Tibial nerve (tissue), 4 donors: ENCODE results near the gene SLC35A3. TPM values are rescaled to one million over a fixed set of nuclear protein-coding genes. Genes with fewer than 3 reads are reported as not detected.

Experiments
- DNase-seq, 2 donors: peaks; one replicate each; pipeline ENCODE4 v3.0.0-alpha.2; 2019; ENCODE audit warnings: low spot score in 2 of 2
- H3K27ac ChIP-seq, 4 donors: fragments of 200-600 bp; sonication (generic) in 3 of 4; one replicate each; pipeline ENCODE4 v1.5.1; 2017 to 2019; ENCODE audit warnings: mild to moderate bottlenecking in 1 of 4
- H3K27me3 ChIP-seq, 2 donors: fragments of 200-600 bp; sonication (generic) in 1 of 2; one replicate each; pipeline versions ENCODE4 v1.5.1 to v1.6.0; 2017 to 2019
- H3K36me3 ChIP-seq, 3 donors: fragments of 200-600 bp; sonication (generic); one replicate each; pipeline ENCODE4 v1.5.1; 2018 to 2019
- H3K4me1 ChIP-seq, 4 donors: fragments of 200-600 bp; sonication (generic) in 3 of 4; one replicate each; pipeline ENCODE4 v1.5.1; 2017 to 2019
- H3K4me3 ChIP-seq, 4 donors: fragments of 200-600 bp; sonication (generic) in 3 of 4; one replicate each; pipeline ENCODE4 v1.5.1; 2017 to 2019; ENCODE audit warnings: mild to moderate bottlenecking in 1 of 4, moderate library complexity in 1 of 4
- H3K9me3 ChIP-seq, 4 donors: fragments of 200-600 bp; sonication (generic) in 3 of 4; one replicate each; pipeline ENCODE4 v1.5.1; 2017 to 2019
- CTCF ChIP-seq, 5 experiments: fragments of 200-600 bp in 3 of 5; fragments of 450-650 bp in 2 of 5; sonication (generic) in 3 of 5; IDR thresholded peaks; one replicate each; pipeline ENCODE4 v1.5.1; 2016 to 2019; ENCODE audit warnings: antibody characterized with exemption in 5 of 5, mild to moderate bottlenecking in 3 of 5, moderate library complexity in 2 of 5
- EP300 ChIP-seq, 2 donors: sonication (generic); formaldehyde crosslinking; IDR thresholded peaks; one replicate each; pipeline ENCODE4 v1.6.1; 2017; ENCODE audit warnings: antibody characterized with exemption in 2 of 2, mild to moderate bottlenecking in 1 of 2
- POLR2A ChIP-seq, 2 donors: fragments of 450-650 bp; IDR thresholded peaks; one replicate each; pipeline ENCODE4 v1.6.1; 2017; ENCODE audit warnings: antibody characterized with exemption in 2 of 2, mild to moderate bottlenecking in 2 of 2, moderate library complexity in 2 of 2
- WGBS, 2 donors: methylation state at CpG; one replicate each; pipeline ENCODE4 v1.1.5; 2018; 5-methylcytosine and 5-hydroxymethylcytosine counted together
- total RNA-seq, 4 donors: library from RNA; depleted of rRNA; stranded (reverse); fragments of >200 nt; gene quantifications; one replicate each; pipeline ENCODE4 v1.1.0, GENCODE V29; 2016

The SLC35A3 gene
- total RNA-seq, 4 donors from 2014 or later: 15.7 to 23.8 (median 17.9) TPM

GRCh38 chr1:99943223-99943794 lies 26.5 kb upstream of the SLC35A3 start:
- 38 to 62% methylated on average over 7 of the region's 7 CpGs for whole genome bisulfite sequencing, 2 donors
- no peaks in the 10 kb centered on the region for H3K9me3 ChIP-seq
- H3K27me3 ChIP-seq: no peaks in the 10 kb centered on the region
- no peaks in the 10 kb centered on the region for H3K36me3 ChIP-seq
- no peak overlapping the region for H3K4me3 ChIP-seq
- H3K27ac ChIP-seq: no peak overlapping the region
- H3K4me1 ChIP-seq: peaks cover 0 to 6% (median 0%) of the 10 kb centered on the region in 4 donors
- DNase-seq: no peak
- no peak for TF ChIP-seq POLR2A (IDR thresholded peaks at IDR 0.05)
- no peak for TF ChIP-seq EP300 (IDR thresholded peaks at IDR 0.05)
- TF ChIP-seq CTCF (IDR thresholded peaks at IDR 0.05): no peak

GRCh38 chr1:99944192-99944591 lies 25.6 kb upstream of the SLC35A3 start:
- Histone ChIP-seq H3K27ac (no peak overlapping the region), H3K4me3 (no peak overlapping the region), H3K4me1 (peaks cover 0 to 6% (median 0%) of the 10 kb centered on the region in 4 donors), H3K36me3 (no peaks in the 10 kb centered on the region), H3K27me3 (no peaks in the 10 kb centered on the region), H3K9me3 (no peaks in the 10 kb centered on the region)
- TF ChIP-seq CTCF (IDR thresholded peaks at IDR 0.05) (no peak), EP300 (IDR thresholded peaks at IDR 0.05) (no peak), POLR2A (IDR thresholded peaks at IDR 0.05) (no peak)
- no peak for DNase-seq
- WGBS, 2 donors: 50 to 65% methylated on average over 1 of the region's 1 CpG

- no peak for DNase-seq
- WGBS, 2 donors: 72 to 87% methylated on average over 1 of the region's 1 CpG
- TF ChIP-seq POLR2A (IDR thresholded peaks at IDR 0.05): no peak
- TF ChIP-seq EP300 (IDR thresholded peaks at IDR 0.05): no peak
- no peak for TF ChIP-seq CTCF (IDR thresholded peaks at IDR 0.05)
- Histone ChIP-seq H3K36me3 (no peaks in the 10 kb centered on the region), H3K4me1 (peaks cover 0 to 6% (median 0%) of the 10 kb centered on the region in 4 donors), H3K9me3 (no peaks in the 10 kb centered on the region), H3K4me3 (no peak overlapping the region), H3K27me3 (no peaks in the 10 kb centered on the region), H3K27ac (no peak overlapping the region)
These were observed 24.6 kb upstream of the SLC35A3 start for GRCh38 chr1:99945174-99945573.

DNA sequence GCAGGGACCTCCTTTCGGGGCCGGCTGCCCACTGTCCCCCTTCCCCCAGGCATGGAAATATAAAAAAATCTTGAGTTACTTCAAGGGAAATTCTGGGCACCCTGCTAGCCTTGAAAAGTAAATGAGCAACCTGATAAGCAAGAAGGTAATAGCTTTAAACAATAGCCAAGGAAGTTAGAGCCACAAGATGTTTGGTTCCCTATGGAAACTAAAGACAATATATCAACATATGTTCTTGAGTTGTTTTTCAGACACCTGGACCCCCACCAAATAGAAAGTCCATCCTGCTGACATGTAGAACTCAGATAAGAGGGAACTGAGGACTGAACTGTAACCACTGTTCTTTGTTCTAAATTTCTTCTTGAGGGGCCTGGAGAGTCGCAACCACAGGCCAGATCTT lies 19.3 kb upstream of the SLC35A3 start:
- TF ChIP-seq CTCF (IDR thresholded peaks at IDR 0.05) (no peak), POLR2A (IDR thresholded peaks at IDR 0.05) (no peak), EP300 (IDR thresholded peaks at IDR 0.05) (no peak)
- no peak for DNase-seq
- no peaks in the 10 kb centered on the region for H3K36me3 ChIP-seq
- H3K4me1 ChIP-seq: no peaks in the 10 kb centered on the region
- no peak overlapping the region for H3K27ac ChIP-seq
- H3K27me3 ChIP-seq: no peaks in the 10 kb centered on the region
- WGBS, 2 donors: 77 to 78% methylated on average over 3 of the region's 3 CpGs
- H3K9me3 ChIP-seq: peaks cover 0 to 4% (median 0%) of the 10 kb centered on the region in 4 donors
- H3K4me3 ChIP-seq: no peak overlapping the region

DNA sequence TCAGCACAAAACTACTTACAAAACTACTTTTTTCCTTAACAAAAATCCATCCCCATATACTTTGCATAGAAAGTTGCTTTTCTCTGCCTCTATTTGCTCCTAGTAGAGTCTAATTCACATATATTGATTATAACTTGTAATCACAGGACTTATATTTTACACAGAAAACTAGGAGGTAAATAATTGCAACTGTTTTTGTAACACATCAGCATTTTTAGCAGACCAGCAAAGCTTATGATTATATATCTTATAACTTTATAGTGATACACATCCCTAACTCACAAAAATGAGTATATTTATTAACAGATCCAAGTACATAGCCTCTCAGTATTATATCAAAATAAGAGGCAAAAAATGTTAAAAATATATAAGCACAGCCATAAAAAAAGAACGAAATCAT lies 17.3 kb upstream of the SLC35A3 start:
- no peak overlapping the region for H3K4me3 ChIP-seq
- H3K27me3 ChIP-seq: no peaks in the 10 kb centered on the region
- no peak overlapping the region for H3K27ac ChIP-seq
- DNase-seq: no peak
- H3K36me3 ChIP-seq: no peaks in the 10 kb centered on the region
- WGBS, 2 donors: 58 to 63% methylated on average over 1 of the region's 1 CpG
- peaks cover 0 to 7% (median 0%) of the 10 kb centered on the region in 4 donors for H3K9me3 ChIP-seq
- TF ChIP-seq EP300 (IDR thresholded peaks at IDR 0.05): no peak
- no peak for TF ChIP-seq POLR2A (IDR thresholded peaks at IDR 0.05)
- TF ChIP-seq CTCF (IDR thresholded peaks at IDR 0.05): no peak
- no peaks in the 10 kb centered on the region for H3K4me1 ChIP-seq
